Measurements from ENCODE around the gene ASCC1. TPM values are rescaled to one million over a fixed set of nuclear protein-coding genes. Genes with fewer than 3 reads are reported as not detected.

Gene ASCC1
- total and polyA plus RNA-seq, 2 experiments from 2014 or later, result 31.8 to 38.7 TPM

DNA sequence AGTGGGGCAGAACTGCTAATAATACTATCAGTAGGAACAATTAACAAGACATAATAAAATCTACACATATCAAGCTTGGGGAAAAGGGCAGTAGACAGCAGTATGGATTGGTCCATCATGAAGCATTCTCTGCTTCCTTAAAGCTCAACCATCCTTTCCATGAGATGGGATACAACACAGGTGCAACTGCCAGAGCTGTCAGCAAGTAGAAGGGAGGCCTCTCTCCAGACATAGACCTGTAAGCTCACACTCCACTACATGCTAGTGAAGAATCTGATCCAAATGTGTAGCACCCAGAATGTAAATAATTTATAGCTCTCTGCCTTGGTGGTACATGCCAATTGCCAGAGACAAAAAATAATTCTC, 41.8 kb downstream of the ASCC1 start:
- H3K36me3 ChIP-seq (replicated peaks; ENCODE audit: insufficient read depth, low read depth), result no peaks in the 10 kb centered on the region
- H3K4me1 ChIP-seq (ENCODE audit: insufficient read depth), result peaks cover 4% of the 10 kb centered on the region
- no peaks in the 10 kb centered on the region for H3K79me2 ChIP-seq
- no peaks in the 10 kb centered on the region for H3K9me3 ChIP-seq (ENCODE audit: low read depth)
- no peak for DNase-seq (ENCODE audit: low spot score)
- H3K9me2 ChIP-seq (replicated peaks; ENCODE audit: insufficient read depth), result no peaks in the 10 kb centered on the region
- no peaks in the 10 kb centered on the region for H3K27me3 ChIP-seq
- no peak overlapping the region for H3K27ac ChIP-seq
- no peak overlapping the region for H3K4me3 ChIP-seq
- H4K20me1 ChIP-seq (ENCODE audit: insufficient read depth, poor library complexity, severe bottlenecking), result no peaks in the 10 kb centered on the region
- no peak for TF ChIP-seq CTCF (IDR thresholded peaks at IDR 0.05; ENCODE audit: poor library complexity)
- no peak for TF ChIP-seq EZH2 (IDR thresholded peaks at IDR 0.05; ENCODE audit: borderline replicate concordance)
- TF ChIP-seq EZH2phosphoT487 (IDR thresholded peaks at IDR 0.05; ENCODE audit: low read depth, severe bottlenecking, unreplicated experiment), result no peak
- H3K4me2 ChIP-seq, result no peak overlapping the region
- H2AFZ ChIP-seq, result no peak overlapping the region

- DNase-seq (ENCODE audit: low spot score), result peak; percentile 6
- H2AFZ ChIP-seq, result no peak overlapping the region
- no peaks in the 10 kb centered on the region for H3K9me3 ChIP-seq (ENCODE audit: low read depth)
- no peak overlapping the region for H3K4me2 ChIP-seq
- 81% methylated on average over 7 of the region's 7 CpGs for WGBS (ENCODE audit: low lambda C conversion rate, missing lambda C conversion rate)
- peak overlapping the region; percentile 4 for H3K27ac ChIP-seq
- no peaks in the 10 kb centered on the region for H3K36me3 ChIP-seq (replicated peaks; ENCODE audit: insufficient read depth, low read depth)
- peaks cover 4% of the 10 kb centered on the region for H3K4me1 ChIP-seq (ENCODE audit: insufficient read depth)
- H4K20me1 ChIP-seq (ENCODE audit: insufficient read depth, poor library complexity, severe bottlenecking), result no peaks in the 10 kb centered on the region
- H3K9me2 ChIP-seq (replicated peaks; ENCODE audit: insufficient read depth), result no peaks in the 10 kb centered on the region
- TF ChIP-seq EZH2phosphoT487 (IDR thresholded peaks at IDR 0.05; ENCODE audit: low read depth, severe bottlenecking, unreplicated experiment) (no peak), CTCF (IDR thresholded peaks at IDR 0.05; ENCODE audit: poor library complexity) (no peak), EZH2 (IDR thresholded peaks at IDR 0.05; ENCODE audit: borderline replicate concordance) (no peak)
- no peaks in the 10 kb centered on the region for H3K79me2 ChIP-seq
- H3K4me3 ChIP-seq, result no peak overlapping the region
- H3K27me3 ChIP-seq, result no peaks in the 10 kb centered on the region
Observed at GRCh38 chr10:72173619-72174296, 42.3 kb downstream of the ASCC1 start.

DNA sequence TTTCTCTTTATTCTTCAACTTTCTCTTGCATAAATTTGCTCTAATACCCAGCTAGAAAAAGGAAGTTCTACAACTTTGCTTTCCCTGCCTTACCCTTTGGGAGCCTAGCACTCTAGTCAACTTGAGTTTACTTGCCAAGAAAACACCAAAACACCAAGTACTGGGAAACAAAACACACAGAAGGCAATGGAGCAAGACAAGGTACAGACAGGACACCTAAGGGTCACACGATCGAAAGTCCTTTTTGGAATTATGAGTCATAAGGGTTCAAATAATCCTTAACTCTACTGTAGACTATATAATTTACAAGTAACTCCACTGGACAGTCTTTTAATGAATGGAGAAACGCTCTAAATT, 42.8 kb downstream of the ASCC1 start:
- Histone ChIP-seq H3K27ac (peak overlapping the region; percentile 4), H4K20me1 (ENCODE audit: insufficient read depth, poor library complexity, severe bottlenecking) (no peaks in the 10 kb centered on the region)

More for the DNA sequence above, 42.8 kb downstream of the ASCC1 start:
- no peak overlapping the region for H2AFZ ChIP-seq
- no peak overlapping the region for H3K4me2 ChIP-seq
- no peak overlapping the region for H3K4me3 ChIP-seq
- no peaks in the 10 kb centered on the region for H3K27me3 ChIP-seq
- H3K9me2 ChIP-seq (replicated peaks; ENCODE audit: insufficient read depth), result no peaks in the 10 kb centered on the region
- TF ChIP-seq CTCF (IDR thresholded peaks at IDR 0.05; ENCODE audit: poor library complexity) (no peak), EZH2phosphoT487 (IDR thresholded peaks at IDR 0.05; ENCODE audit: low read depth, severe bottlenecking, unreplicated experiment) (no peak)
- H3K9me3 ChIP-seq (ENCODE audit: low read depth), result no peaks in the 10 kb centered on the region
- H3K36me3 ChIP-seq (replicated peaks; ENCODE audit: insufficient read depth, low read depth), result no peaks in the 10 kb centered on the region
- no peaks in the 10 kb centered on the region for H3K79me2 ChIP-seq
- no peak for DNase-seq (ENCODE audit: low spot score)
- peaks cover 4% of the 10 kb centered on the region for H3K4me1 ChIP-seq (ENCODE audit: insufficient read depth)
- WGBS (ENCODE audit: low lambda C conversion rate, missing lambda C conversion rate), result 94% methylated on average over 3 of the region's 3 CpGs
